GM12892 (cell line): ENCODE results near the gene IRAK3.

Experiments
- POLR2A ChIP-seq: IDR thresholded peaks from 2 replicates; pipeline ENCODE4 v1.6.1; 2011; ENCODE audit warnings: low read depth, low read length, control low read depth
- POLR2AphosphoS5 ChIP-seq: IDR thresholded peaks from 2 replicates; pipeline ENCODE4 v1.6.1; 2011; ENCODE audit warnings: low read depth, low read length, control low read depth
- TAF1 ChIP-seq: IDR thresholded peaks from 2 replicates; pipeline ENCODE4 v1.6.1; 2011; ENCODE audit warnings: low read depth, mild to moderate bottlenecking, control low read depth, low read length, borderline replicate concordance

- TF ChIP-seq POLR2AphosphoS5, result no peak
- TF ChIP-seq POLR2A, result no peak
- TF ChIP-seq TAF1, result no peak
Measured at GRCh38 chr12:66251049-66251448, 62.0 kb downstream of the IRAK3 start.
